Stimulated activated naive CD8-positive, alpha-beta T cell treated with anti-CD3 and anti-CD28 coated beads, Interleukin-15, Interleukin-2, amounts not matched to agents 100 ng/mL and 50 ng/mL, for 24 hours (primary cell): ENCODE results near the gene PTGR1.
A peak's percentile ranks its signal among the peaks of the same experiment; 100 is the strongest.

Source experiments
- H3K27ac Mint-ChIP-seq: one replicate; pipeline ENCODE4 v1.8.0; 2021; ENCODE audit warnings: mild to moderate bottlenecking, mixed read lengths
- H3K27me3 Mint-ChIP-seq: one replicate; pipeline ENCODE4 v1.8.0; 2021; ENCODE audit warnings: mixed read lengths
- H3K36me3 Mint-ChIP-seq: one replicate; pipeline ENCODE4 v1.8.0; 2021; ENCODE audit warnings: low read depth, mixed read lengths
- H3K4me1 Mint-ChIP-seq: one replicate; pipeline ENCODE4 v1.8.0; 2021; ENCODE audit warnings: low read depth, mixed read lengths
- H3K4me3 Mint-ChIP-seq: one replicate; pipeline ENCODE4 v1.8.0; 2021; ENCODE audit warnings: mild to moderate bottlenecking, mixed read lengths
- H3K9me3 Mint-ChIP-seq: one replicate; pipeline ENCODE4 v1.8.0; 2021; ENCODE audit warnings: mixed read lengths

PTGR1 gene

DNA sequence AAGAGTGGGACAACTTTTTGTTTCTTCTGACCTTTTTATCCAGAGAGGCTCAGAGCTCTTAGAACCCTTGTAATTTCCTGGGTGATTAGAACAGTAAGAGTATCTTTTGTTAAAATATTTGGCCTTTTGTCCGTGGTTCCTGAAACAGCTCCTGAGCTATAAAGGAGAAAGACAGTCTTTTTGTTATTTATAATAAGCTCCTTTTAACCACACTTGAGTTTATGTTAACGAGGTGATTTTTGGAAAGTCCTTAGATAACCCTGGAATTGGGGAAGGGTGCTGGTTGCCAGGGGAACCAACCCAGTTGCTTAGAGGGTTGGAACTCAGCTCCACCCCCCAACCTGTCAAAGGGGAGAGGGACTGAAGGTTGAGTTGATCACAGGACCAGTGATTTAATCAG, 69.7 kb downstream of the PTGR1 start:
- peaks cover 3% of the 10 kb centered on the region for H3K27me3 Mint-ChIP-seq
- peaks cover 33% of the 10 kb centered on the region for H3K36me3 Mint-ChIP-seq

DNA sequence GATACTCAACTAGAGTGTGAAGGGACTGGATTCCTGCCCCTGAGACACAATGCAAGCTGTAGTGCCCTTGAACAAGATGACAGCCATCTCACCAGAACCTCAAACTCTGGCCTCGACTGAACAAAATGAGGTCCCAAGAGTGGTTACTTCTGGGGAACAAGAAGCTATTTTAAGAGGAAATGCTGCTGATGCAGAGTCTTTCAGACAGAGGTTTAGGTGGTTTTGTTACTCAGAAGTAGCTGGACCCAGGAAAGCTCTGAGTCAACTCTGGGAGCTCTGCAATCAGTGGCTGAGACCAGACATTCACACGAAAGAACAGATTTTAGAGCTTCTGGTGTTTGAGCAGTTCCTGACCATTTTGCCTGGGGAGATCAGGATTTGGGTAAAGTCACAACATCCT, 72.1 kb downstream of the PTGR1 start:
- Mint-ChIP-seq H3K9me3 (peaks cover 9% of the 10 kb centered on the region), H3K4me3 (no peak overlapping the region), H3K27me3 (peaks cover 14% of the 10 kb centered on the region), H3K36me3 (peaks cover 15% of the 10 kb centered on the region), H3K4me1 (peaks cover 28% of the 10 kb centered on the region), H3K27ac (no peak overlapping the region)

More for the DNA sequence above, 69.7 kb downstream of the PTGR1 start:
- Mint-ChIP-seq H3K9me3 (peaks cover 23% of the 10 kb centered on the region), H3K4me1 (peaks cover 21% of the 10 kb centered on the region), H3K27ac (no peak overlapping the region), H3K4me3 (no peak overlapping the region)

DNA sequence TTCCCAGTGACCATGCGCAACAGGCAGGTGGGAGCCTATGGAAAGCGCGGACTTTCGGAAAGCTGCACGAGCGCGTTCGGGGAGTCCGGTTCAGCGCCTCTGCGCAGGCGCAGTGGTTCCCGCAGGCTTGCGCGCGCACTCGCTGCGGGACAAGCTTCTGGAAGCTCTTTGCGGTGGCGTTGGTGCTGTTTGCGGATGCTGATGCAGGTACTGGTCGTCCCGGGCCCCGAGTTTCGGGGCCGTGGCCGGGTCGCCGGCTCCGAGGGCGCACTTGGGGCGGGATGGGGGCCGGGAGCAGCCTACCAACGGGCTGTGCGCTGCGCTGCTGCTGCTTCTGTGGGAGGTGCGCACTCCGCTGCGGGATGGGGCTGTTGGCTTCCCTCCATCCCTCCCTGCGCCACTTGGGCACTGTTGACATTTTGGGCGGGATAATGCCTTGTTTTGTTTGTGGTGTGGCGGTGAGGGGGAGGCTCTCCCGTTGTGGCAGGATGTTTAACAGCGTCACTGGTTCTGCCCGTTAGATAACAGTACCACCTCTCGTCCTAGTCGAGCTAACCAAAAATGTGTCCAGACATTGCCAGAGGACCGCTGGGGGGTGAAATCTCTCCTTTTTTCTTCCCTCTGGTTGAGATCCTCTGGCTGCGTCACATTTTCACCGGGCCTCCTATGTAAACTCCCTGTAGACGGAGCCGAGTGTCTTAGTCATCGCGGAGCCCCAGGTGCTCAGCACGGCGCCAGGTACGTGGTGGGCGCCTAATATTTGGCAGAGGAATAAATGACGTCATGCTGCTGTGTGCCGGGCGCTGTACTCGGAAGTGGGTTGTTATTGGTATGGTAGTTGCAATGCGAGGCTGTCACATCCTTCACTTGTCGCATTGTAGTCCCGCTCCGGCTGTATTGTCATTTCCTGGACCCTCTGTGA, 74.1 kb downstream of the PTGR1 start, which contains the start of gene ZNF483:
Gene ZNF483 (plus strand): TSS at position 124 of the 922 bp plus-strand sequence. CDS start 2,217 bp downstream, outside the sequence.
- Mint-ChIP-seq H3K9me3 (peaks cover 6% of the 10 kb centered on the region), H3K36me3 (peaks cover 10% of the 10 kb centered on the region), H3K27me3 (peaks cover 14% of the 10 kb centered on the region), H3K27ac (peak within 1 kb of the TSS; percentile 79), H3K4me1 (peaks cover 28% of the 10 kb centered on the region), H3K4me3 (peak within 1 kb of the TSS; percentile 87)

DNA sequence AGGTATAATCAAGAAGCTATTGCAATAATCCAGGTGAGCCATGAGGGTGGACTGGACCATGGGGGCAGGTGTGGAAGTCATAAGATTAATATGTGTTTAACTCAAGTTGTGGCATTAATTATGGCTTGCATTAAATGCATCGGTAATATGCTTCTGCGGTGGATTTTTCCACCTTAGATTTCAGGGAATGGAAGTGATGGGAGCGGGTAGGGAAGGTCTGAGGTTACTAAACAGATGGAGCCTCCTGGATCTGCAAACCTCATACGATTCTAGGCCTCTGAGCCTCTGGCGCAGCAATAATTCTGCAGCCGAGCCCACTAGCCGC, 74.8 kb downstream of the PTGR1 start:
- Mint-ChIP-seq H3K9me3 (peaks cover 9% of the 10 kb centered on the region), H3K36me3 (peaks cover 10% of the 10 kb centered on the region), H3K4me1 (peaks cover 28% of the 10 kb centered on the region), H3K27me3 (peaks cover 18% of the 10 kb centered on the region), H3K4me3 (peak overlapping the region; percentile 87), H3K27ac (no peak overlapping the region)

DNA sequence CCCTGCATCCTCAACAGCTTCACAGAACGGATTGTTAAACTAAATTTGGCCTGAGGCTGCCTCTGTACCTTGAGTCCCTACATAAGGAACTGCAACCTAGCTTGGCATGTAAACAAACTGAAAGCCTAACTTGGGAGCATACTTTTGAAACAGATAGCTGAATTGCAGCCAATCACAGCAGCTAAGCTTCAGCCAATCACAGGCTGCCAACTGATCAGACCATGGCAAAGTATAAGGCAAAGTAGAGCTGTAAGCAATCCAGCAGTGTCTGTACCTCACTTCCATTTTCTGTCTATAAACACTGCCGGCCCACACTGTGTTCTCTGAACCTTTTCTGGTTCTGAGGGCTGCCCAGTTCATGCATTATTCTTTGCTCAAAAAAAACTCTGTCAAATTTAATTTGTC, 83.4 kb downstream of the PTGR1 start:
- Mint-ChIP-seq H3K4me1 (peaks cover 2% of the 10 kb centered on the region), H3K36me3 (no peaks in the 10 kb centered on the region), H3K4me3 (no peak overlapping the region), H3K27ac (no peak overlapping the region), H3K9me3 (peaks cover 6% of the 10 kb centered on the region), H3K27me3 (peaks cover 7% of the 10 kb centered on the region)

DNA sequence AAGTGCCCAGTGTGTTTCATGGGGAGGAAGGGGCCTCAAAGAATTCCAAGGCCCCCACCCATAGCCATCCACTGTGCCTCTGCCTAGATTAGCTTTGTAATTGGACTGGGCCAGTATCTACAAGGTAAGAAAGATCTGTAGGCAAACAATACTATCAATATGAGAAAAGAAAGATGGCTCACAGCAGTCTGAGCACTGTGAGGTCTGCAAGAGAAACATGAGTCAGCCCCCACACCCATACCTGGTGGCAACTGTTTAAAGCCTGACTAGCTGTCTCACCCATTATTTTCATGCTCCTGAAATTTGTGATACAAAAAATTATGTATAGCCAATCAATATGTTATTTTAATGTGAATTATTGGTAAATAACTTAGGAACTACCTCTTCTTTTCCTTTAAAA, 84.5 kb downstream of the PTGR1 start:
- no peak overlapping the region for H3K27ac Mint-ChIP-seq
- H3K36me3 Mint-ChIP-seq = no peaks in the 10 kb centered on the region
- peaks cover 4% of the 10 kb centered on the region for H3K27me3 Mint-ChIP-seq

More for the DNA sequence above, 84.5 kb downstream of the PTGR1 start:
- H3K9me3 Mint-ChIP-seq = peaks cover 9% of the 10 kb centered on the region
- H3K4me3 Mint-ChIP-seq = no peak overlapping the region
- peaks cover 7% of the 10 kb centered on the region for H3K4me1 Mint-ChIP-seq
